Mesothelial cell of epicardium (in vitro differentiated cells): ENCODE measurements around the gene SNX2. TPM values are rescaled to one million over a fixed set of nuclear protein-coding genes. Genes with fewer than 3 reads are reported as not detected.

Experiments used
- DNase-seq, 2 experiments: peaks; one replicate each; pipeline ENCODE4 v3.0.0; 2021; ENCODE audit warnings: low spot score in 2 of 2; ENCODE audit not compliant: unreplicated experiment in 2 of 2
- H3K27ac Mint-ChIP-seq: 2 replicates; pipeline ENCODE4 v1.8.0; 2021; ENCODE audit warnings: mixed read lengths
- H3K27me3 Mint-ChIP-seq: 2 replicates; pipeline ENCODE4 v1.8.0; 2021; ENCODE audit warnings: low read depth, mixed read lengths
- H3K36me3 Mint-ChIP-seq: 2 replicates; pipeline ENCODE4 v1.8.0; 2021; ENCODE audit warnings: mixed read lengths
- H3K4me1 Mint-ChIP-seq: 2 replicates; pipeline ENCODE4 v1.8.0; 2021; ENCODE audit warnings: mixed read lengths
- H3K4me3 Mint-ChIP-seq: 2 replicates; pipeline ENCODE4 v1.8.0; 2021; ENCODE audit warnings: mild to moderate bottlenecking, moderate library complexity, mixed read lengths
- H3K9me3 Mint-ChIP-seq: 2 replicates; pipeline ENCODE4 v1.8.0; 2021; ENCODE audit warnings: mixed read lengths
- total RNA-seq: library from RNA; stranded (reverse); gene quantifications from 3 replicates; pipeline ENCODE4 v1.2.1, GENCODE V29; 2021
- TF ChIP-seq, protein P1 (sequence below): fragments of 200-600 bp; sonication (generic); IDR thresholded peaks from one replicate; pipeline ENCODE4 v1.5.0; 2021; ENCODE audit warnings: antibody characterized with exemption; ENCODE audit not compliant: unreplicated experiment

The SNX2 gene
- total RNA-seq, 1 donor from 2014 or later: 141 TPM

GRCh38 chr5:122780296-122780695 is 5.4 kb downstream of the SNX2 start:
- DNase-seq: no peak
- H3K27me3 Mint-ChIP-seq: no peaks in the 10 kb centered on the region
- H3K36me3 Mint-ChIP-seq: peaks cover 39% of the 10 kb centered on the region
- TF ChIP-seq, protein P1, sequence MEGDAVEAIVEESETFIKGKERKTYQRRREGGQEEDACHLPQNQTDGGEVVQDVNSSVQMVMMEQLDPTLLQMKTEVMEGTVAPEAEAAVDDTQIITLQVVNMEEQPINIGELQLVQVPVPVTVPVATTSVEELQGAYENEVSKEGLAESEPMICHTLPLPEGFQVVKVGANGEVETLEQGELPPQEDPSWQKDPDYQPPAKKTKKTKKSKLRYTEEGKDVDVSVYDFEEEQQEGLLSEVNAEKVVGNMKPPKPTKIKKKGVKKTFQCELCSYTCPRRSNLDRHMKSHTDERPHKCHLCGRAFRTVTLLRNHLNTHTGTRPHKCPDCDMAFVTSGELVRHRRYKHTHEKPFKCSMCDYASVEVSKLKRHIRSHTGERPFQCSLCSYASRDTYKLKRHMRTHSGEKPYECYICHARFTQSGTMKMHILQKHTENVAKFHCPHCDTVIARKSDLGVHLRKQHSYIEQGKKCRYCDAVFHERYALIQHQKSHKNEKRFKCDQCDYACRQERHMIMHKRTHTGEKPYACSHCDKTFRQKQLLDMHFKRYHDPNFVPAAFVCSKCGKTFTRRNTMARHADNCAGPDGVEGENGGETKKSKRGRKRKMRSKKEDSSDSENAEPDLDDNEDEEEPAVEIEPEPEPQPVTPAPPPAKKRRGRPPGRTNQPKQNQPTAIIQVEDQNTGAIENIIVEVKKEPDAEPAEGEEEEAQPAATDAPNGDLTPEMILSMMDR: no peak
- H3K4me3 Mint-ChIP-seq: no peak overlapping the region
- peaks cover 20% of the 10 kb centered on the region for H3K9me3 Mint-ChIP-seq
- peaks cover 17% of the 10 kb centered on the region for H3K4me1 Mint-ChIP-seq
- H3K27ac Mint-ChIP-seq: no peak overlapping the region

DNA sequence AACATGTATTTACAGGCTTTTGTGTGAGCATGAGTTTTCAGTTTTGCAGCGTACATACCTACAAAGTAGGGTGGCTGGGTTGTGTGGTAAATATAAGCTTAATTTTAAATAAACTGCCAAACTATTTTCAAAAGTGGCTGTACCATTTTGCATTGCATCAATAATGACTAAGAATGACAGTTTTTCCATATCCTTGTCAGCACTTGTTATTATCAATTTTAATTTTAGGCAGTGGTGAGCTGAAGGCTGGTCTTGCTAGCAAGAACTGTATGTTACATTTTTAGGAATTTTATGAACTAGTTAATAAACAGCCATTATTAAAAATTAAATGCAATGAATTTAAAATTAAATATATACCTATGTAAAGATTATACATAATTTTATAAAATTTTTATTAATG is 6.6 kb downstream of the SNX2 start:
- Mint-ChIP-seq H3K27me3 (no peaks in the 10 kb centered on the region), H3K27ac (no peak overlapping the region), H3K4me1 (peaks cover 17% of the 10 kb centered on the region), H3K36me3 (peaks cover 43% of the 10 kb centered on the region), H3K4me3 (no peak overlapping the region), H3K9me3 (peaks cover 26% of the 10 kb centered on the region)
- TF ChIP-seq, protein P1: no peak
- no peak for DNase-seq

DNA sequence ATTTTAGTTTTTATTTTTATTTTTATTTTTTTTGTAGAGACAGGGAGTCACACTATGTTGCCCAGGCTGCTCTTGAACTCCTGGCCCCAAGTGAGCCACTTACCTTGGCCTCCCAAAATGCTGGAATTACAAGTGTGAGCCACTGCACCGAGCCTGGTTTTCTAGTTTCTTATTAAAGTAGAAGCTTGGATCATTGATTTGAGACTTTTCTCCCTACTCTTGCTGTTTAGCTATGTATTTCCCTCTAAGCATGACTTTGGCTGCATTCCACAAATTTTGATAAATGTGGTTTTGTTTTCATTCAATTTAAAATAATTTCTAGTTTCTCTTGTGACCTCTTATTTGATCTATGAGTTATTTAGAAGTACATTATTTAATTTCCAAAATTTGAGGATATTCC is 10.4 kb downstream of the SNX2 start:
- H3K27ac Mint-ChIP-seq: no peak overlapping the region

GRCh38 chr5:122788371-122788770 is 13.5 kb downstream of the SNX2 start:
- Mint-ChIP-seq H3K36me3 (peaks cover 61% of the 10 kb centered on the region), H3K27ac (no peak overlapping the region), H3K27me3 (no peaks in the 10 kb centered on the region), H3K4me1 (peaks cover 2% of the 10 kb centered on the region), H3K4me3 (no peak overlapping the region), H3K9me3 (peaks cover 48% of the 10 kb centered on the region)
- no peak for DNase-seq
- TF ChIP-seq, protein P1: no peak

More for the DNA sequence above, 10.4 kb downstream of the SNX2 start:
- H3K4me3 Mint-ChIP-seq: no peak overlapping the region
- H3K36me3 Mint-ChIP-seq: peaks cover 56% of the 10 kb centered on the region
- TF ChIP-seq, protein P1: no peak
- no peaks in the 10 kb centered on the region for H3K27me3 Mint-ChIP-seq
- DNase-seq: no peak
- H3K4me1 Mint-ChIP-seq: peaks cover 2% of the 10 kb centered on the region
- peaks cover 39% of the 10 kb centered on the region for H3K9me3 Mint-ChIP-seq

DNA sequence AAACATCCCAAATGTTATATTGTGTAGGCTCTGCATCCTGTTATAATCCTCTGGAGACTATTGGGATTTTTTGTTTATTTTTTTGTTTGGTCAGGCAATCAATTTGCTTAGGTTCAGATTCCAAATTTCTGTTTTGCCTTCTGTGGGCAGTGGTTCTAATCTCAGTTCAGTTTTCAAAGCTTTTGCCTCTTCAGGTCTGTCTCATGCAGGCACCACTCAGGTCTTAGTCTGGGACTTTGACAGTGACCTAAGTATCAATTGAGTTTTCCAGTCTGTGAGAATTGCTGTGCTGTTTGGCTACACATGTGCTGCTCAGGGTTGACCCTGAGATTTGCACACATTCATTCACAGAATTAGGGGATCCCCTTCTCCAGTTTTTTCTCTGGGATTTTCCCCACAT is 14.1 kb downstream of the SNX2 start:
- TF ChIP-seq, protein P1: no peak
- peaks cover 60% of the 10 kb centered on the region for H3K36me3 Mint-ChIP-seq

More for the DNA sequence above, 14.1 kb downstream of the SNX2 start:
- Mint-ChIP-seq H3K27me3 (no peaks in the 10 kb centered on the region), H3K27ac (no peak overlapping the region), H3K9me3 (peaks cover 48% of the 10 kb centered on the region), H3K4me1 (no peaks in the 10 kb centered on the region), H3K4me3 (no peak overlapping the region)
- no peak for DNase-seq
